ENCODE results near the gene AFF3.

AFF3 gene

GRCh38 chr2:99728166-99728565, 414.2 kb downstream of the AFF3 start:
- DNase-seq: no peak

- no peak for DNase-seq
Observed at GRCh38 chr2:99727199-99727598, 415.2 kb downstream of the AFF3 start.

DNA sequence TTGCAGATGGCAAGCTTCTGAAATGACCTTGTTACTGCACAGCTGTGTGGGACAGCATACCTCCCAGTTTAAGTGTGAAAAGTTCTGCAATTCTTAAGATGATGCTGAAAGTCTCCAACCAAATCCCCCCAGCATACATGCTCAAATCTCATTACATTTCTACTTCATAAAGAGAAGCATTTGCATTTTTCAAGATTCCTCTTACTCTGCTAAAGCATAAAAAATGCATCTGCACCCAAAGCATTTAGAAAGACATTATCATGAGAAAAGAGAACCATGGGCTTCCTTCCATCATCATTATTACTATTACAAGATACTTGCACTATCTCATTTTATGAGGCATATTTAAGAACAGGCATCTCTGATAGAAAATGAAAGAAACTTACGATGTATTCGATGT, 415.7 kb downstream of the AFF3 start:
- peak in 1 of 3 donors; percentile 10 for DNase-seq

DNA sequence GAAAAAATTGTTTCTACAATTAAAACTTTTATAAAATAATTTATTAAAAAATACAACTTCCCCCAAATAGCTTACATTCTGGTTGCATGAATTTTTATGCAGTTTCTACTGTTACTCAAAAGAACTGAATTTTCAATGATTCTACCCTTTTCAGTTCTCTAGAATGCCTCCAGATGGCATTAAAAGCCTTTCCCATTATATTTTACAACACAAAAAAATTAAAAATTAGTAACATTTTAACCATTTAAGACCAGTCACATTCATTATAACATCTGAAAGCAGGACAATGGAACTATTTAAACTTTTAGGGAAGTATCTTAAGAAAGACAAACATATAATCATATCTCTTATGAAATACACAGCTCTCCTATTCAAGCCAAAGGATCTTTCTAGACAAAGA, 416.6 kb downstream of the AFF3 start:
- DNase-seq: peak; percentile 9 to 62 (median 30)

DNA sequence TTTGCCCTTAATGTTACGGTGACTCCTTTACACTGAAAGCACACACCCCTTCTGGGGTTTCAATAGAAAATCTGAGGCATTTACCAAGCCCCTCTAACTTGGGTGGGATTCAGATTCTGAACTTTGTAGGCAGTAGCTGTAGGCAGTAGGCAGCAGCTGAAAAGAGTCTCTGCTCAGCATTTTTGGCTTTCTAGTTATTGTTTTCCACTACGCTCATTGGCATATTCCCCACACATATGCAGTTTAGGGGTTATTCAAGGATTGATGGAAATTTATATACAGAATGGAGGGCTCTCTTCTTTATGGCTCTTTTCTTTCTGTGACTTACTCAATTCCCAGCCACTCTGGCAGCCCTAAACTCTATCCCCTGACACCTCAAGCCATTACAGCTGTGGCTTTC, 419.9 kb downstream of the AFF3 start:
- no peak for DNase-seq

DNA sequence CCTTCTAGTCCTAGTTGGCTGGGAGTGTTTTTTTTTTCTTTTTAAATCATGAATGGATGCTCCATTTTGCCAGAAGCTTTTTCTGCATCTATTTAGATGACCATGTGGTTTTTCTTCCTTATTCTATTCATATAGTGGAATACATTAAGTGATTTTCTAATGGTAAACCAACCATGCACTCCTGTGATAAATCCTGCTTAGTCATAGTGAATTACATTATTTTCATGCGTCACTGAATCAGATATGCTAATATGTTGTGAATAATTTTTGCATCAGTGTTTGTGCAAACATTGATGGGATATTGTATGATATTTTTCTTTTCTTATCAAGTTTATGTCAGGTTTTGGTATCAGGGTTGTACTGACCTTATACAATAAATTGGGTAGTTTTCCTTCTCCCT, 423.3 kb downstream of the AFF3 start:
- DNase-seq: no peak

GRCh38 chr2:99715956-99716355, 426.4 kb downstream of the AFF3 start:
- no peak for DNase-seq

DNA sequence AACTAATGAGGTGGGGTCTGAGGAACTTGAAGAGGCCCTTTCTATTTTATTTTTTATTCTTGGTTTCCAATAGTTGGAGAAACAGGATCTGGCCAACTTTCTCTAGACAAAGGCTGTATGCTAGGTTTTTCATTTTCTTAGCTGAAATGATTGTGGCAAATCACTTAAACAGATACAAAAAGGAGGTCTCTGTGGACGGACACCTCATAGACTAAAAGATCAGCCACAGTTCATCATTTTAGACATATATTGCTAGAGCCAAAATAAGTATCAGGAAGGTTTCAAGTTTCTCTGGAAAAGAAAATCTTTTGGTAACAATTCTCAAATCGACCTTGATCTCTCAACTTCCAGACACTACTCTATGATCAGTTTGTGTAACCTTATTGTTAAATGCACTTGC, 428.0 kb downstream of the AFF3 start:
- no peak for DNase-seq

DNA sequence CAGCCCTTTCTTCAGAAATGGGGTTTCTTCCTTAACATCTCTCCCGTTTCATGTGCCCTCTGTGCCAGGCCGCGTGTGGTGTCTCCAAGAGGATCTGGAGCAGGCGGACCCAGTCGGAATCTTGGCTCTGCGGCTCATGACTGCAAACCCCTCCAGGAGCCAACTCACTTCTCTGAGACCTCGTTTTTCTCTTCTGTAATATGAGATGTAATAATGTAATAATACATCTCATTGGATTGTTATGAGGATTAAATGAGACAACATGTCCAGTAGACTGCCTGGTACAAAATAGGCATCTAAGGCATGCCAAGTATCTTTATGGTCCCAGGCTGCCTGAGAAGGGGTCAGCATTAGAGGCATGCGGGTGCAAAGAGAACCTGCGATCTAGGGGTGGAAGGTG, 431.2 kb downstream of the AFF3 start:
- DNase-seq: no peak

- DNase-seq: no peak
Observed at GRCh38 chr2:99710721-99711120, 431.7 kb downstream of the AFF3 start.

GRCh38 chr2:99709229-99709628, 433.2 kb downstream of the AFF3 start:
- DNase-seq: no peak

GRCh38 chr2:99708231-99708630, 434.2 kb downstream of the AFF3 start:
- no peak for DNase-seq

DNA sequence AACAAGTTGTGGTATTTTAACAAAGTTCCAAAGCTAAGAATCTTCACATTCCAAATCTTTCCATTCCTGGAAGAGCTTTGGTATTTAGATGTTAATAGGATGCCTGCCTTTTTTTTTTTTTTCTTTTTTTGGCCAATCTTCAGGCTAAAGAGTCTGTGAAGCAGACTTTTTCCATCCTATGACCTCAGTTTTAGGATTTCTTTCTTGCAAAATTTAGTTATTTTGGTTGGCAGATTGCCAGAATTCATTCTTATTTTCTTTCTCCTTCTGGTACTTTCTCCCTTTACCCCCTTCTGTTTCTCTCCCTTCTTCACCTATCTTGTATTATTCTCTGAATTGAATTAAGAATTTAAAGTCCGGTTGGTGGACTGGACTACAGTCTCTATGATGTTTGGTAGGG, 434.8 kb downstream of the AFF3 start:
- no peak for DNase-seq

GRCh38 chr2:99706735-99707134, 435.7 kb downstream of the AFF3 start:
- no peak for DNase-seq

DNA sequence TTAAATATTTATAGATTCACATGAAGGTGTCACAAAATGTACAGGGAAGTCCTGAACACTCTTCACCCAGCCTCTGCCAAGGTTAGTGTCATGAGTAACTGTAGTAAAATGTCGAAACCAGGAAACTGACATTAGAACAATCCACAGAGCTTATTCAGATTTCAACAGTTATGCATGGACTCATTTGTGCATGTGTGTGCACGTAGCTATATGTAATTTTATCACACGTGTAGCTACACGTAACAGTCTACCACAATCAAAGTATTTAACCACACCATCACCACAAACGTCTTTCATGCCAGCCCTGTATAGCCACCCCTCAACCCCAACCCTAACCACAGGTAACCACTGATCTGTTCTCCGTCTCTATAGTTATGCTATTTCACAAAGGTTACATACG, 440.9 kb downstream of the AFF3 start:
- peak in 1 of 3 donors; percentile 20 for DNase-seq

- peak in 1 of 3 donors; percentile 15 for DNase-seq
Observed at GRCh38 chr2:99700482-99701398, 441.6 kb downstream of the AFF3 start.

DNA sequence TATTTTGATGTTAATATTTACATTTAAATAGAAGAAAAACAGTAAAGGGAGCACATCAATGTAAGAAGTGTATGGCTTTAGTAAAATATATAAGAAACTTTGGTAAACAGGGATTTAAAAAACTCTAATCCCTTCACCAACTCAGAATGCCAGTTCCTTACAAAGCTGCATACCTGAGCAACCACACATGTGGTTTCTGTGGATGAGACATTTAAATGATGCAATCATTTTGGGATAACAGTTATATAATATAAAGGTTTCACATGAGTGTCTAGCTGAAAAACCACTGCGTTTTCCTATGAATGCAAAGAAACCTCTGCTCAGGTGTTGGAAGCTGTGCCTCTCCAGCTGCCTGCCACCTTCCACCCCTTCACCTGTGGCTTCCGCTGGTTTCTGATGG, 443.5 kb downstream of the AFF3 start:
- DNase-seq: no peak

DNA sequence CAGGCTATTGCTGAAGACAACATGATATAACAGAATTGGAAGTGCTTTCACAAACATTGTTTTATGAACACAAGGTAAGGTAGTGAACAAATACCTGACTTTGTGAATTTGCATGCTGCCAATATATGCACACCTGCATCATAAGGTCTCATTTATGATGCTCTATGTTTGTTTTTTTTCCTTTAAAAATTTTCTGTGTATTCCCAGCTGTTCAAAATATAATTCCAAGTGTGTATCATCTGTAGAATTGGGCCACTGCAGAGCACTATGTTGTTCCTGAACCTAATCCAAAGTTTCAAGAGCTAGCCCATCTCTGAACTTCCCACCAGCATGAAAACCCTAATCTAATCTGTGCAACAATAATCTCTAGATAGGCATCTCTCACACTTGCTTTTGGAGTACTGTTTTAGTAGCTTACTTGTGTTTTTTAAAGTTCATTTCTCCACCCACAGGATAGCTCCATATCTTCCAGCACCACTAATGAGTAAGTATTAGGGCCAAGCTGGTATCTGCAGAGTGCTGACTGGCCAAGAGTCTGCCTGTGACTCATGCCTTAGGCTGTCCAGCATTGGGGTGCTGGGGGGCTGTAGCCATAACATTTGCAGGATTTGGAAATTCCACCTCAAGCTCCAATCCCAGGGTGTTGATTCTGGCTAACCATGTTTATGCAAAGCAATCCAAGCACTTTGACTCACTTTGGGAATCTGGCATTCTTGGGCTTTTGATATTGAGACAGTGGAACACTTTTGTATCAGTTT, 444.4 kb downstream of the AFF3 start:
- DNase-seq: peak; percentile 22 to 35 (median 27)

DNA sequence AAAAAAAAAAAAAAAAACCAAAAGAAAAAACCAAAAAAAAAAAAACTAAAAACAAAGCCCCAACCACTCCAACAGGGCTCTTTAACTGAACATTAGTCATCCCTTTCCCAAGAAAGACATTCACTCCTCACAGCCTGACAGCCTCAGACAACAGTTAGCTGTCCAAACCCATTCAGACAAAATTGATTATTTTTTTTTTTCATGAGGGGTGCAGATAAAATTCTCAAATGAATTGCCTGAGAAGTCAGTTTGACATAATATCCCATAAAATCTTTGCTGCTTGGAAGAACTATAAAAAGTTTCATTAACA, 446.5 kb downstream of the AFF3 start:
- no peak for DNase-seq

DNA sequence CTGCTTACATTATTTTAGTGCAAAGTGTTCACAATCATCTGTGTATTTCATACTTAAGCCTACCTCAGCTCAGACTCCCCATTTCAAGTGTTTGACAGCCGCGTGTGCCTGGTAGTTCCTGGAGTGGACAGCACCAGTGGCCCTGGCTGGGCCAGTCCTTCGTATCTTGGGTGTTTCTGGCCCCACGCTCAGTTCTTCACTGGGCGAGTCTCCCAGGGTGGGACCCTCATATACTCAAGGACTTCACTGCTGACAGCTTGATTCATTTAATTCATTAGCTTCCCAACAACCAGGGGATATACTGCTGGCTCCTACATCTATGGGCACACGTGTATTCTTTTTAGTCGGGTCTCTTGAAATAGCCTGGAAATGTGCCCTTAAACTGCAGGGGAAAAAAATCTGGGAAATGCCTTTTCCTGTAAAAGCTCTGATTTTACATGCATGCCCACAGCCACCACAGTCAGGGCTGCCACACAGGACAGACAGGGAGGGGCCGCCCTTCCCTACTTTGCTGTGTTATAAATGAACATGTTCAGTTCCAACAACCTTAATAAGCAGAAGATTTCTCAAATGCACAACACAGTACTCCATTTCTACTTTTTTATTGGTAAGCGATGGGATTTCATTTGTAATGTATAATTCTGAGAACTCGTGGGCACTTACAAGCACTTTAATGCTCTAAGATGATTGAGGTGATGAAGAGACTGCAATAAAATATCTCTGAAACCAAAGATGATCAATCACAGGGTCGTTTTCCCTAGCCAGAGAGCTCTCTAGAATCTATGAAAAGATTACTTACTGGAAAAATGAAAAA, 447.1 kb downstream of the AFF3 start:
- no peak for DNase-seq

- no peak for DNase-seq
Observed at GRCh38 chr2:99694331-99694730, 448.1 kb downstream of the AFF3 start.

GRCh38 chr2:99692785-99693184, 449.6 kb downstream of the AFF3 start:
- no peak for DNase-seq

GRCh38 chr2:99691926-99692325, 450.5 kb downstream of the AFF3 start:
- DNase-seq: peak; percentile 49 to 58 (median 51)

All from suppressor macrophage treated with lipopolysaccharide for 1 hour (primary cell).